HTR-8/SVneo (cell line): ENCODE measurements around the gene BRD8.

Experiments
- DNase-seq: peaks from one replicate; pipeline ENCODE4 v3.0.0; 2011; ENCODE audit warnings: low spot score, mixed read lengths; ENCODE audit not compliant: insufficient read length
- FAIRE-seq: peaks from 2 replicates; lab custom pipeline; 2011; peaks lifted over from hg19 to GRCh38; lab: Jason Lieb, UNC

The BRD8 gene

GRCh38 chr5:138107213-138107612 lies 71.2 kb downstream of the BRD8 start:
- FAIRE-seq (no peak), DNase-seq (no peak)

DNA sequence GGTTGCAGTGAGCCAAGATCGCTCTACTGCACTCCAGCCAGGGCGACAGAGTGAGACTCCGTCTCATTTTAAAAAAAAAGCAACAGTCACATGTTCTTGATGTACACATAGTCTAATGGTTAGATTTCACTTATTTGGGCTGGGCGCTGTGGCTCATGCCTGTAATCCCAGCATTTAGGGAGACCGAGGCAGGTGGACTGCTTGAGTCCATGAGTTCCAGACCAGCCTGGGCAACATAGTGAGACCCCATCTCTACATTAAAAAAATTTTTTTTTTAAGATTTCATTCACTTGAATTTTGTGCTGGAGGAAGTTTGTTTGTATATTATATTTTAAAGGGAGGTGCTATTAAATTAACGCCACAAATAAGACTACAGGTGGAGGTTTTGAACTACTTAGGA lies 72.7 kb downstream of the BRD8 start:
- no peak for FAIRE-seq
- no peak for DNase-seq

DNA sequence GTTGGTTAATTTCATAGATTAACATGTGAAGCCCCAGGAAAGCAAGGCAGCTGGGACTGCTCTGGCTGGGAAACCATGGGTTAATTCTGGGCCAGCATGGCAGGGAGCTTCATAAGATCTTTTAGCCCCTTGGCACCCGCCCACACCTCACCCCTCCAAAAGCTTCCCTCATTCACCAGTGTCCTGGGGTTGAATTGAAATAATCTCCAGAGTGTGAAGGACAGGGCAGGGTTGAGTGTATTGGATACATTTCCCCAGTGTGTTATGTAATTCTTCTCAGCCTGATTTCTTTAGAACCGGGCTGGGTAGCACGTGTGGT lies 75.2 kb downstream of the BRD8 start:
- no peak for FAIRE-seq

DNA sequence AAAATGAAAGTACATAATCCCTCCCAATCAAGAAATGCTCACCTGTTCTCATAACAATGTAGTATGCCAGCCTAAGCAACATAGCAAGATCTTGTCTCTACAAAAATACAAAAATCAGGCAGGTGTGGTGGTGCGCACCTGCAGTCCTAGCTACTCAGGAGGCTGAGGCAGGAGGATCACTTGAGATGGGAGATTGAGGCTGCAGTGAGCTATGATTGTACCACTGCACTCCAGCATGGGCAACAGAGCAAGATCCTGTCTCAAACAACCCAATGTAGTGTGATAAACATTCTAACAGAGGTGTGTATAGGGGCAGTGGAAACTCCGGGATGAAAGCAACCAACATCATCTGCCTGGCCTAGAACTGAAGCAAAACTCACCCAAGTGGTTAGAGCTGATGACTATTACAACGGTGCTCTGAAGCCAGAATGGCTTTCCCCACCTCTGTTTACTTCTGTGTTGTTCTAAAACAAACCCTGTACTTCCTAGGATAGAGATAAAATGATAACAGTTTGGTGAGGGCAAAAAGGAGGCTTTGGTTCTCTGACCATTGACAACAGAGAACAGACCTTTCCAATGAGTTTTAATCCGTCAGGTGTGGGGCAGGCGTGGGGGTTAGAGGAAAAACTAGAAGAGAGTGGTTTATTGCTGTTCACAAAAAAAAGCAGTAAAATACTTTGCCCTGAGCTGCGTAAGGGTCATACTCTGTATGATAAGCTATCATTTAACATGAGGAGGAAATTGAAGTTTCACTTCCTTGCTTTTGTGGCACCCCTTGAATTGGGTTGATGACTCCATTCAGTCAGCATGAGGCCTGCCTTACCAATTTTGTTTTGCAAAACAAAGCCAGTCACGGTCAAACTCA lies 75.7 kb downstream of the BRD8 start:
- no peak for DNase-seq
- no peak for FAIRE-seq

More for the DNA sequence above, 75.2 kb downstream of the BRD8 start:
- no peak for DNase-seq

- FAIRE-seq (no peak), DNase-seq (no peak)
Measured at GRCh38 chr5:138096997-138097828, 81.2 kb downstream of the BRD8 start.

- DNase-seq, result no peak
- FAIRE-seq, result no peak
Measured at GRCh38 chr5:138096363-138096762, 82.1 kb downstream of the BRD8 start.

GRCh38 chr5:138095100-138095907 lies 83.1 kb downstream of the BRD8 start:
- no peak for FAIRE-seq

GRCh38 chr5:138093036-138093435 lies 85.4 kb downstream of the BRD8 start:
- FAIRE-seq, result no peak
- DNase-seq, result no peak

More at GRCh38 chr5:138095100-138095907, 83.1 kb downstream of the BRD8 start:
- no peak for DNase-seq

- no peak for DNase-seq
- no peak for FAIRE-seq
Measured at GRCh38 chr5:138092301-138092700, 86.1 kb downstream of the BRD8 start.

- DNase-seq, result no peak
- FAIRE-seq, result no peak
Measured at GRCh38 chr5:138091685-138092084, 86.7 kb downstream of the BRD8 start.
